HG03439 (cell line): Measurements from ENCODE around the gene KIAA1671.
"Not testable (repeated sequence)": the region's sequence is repeated elsewhere in the genome, so short reads cannot be mapped to it uniquely, and the experiment has no call there.

Experiments used
- ATAC-seq: cut with Tn5 transposase; IDR thresholded peaks from one replicate; pipeline ENCODE4 v1.9.1; 2021; ENCODE audit warnings: mild to moderate bottlenecking, moderate library complexity; ENCODE audit not compliant: unreplicated experiment

KIAA1671 gene

DNA sequence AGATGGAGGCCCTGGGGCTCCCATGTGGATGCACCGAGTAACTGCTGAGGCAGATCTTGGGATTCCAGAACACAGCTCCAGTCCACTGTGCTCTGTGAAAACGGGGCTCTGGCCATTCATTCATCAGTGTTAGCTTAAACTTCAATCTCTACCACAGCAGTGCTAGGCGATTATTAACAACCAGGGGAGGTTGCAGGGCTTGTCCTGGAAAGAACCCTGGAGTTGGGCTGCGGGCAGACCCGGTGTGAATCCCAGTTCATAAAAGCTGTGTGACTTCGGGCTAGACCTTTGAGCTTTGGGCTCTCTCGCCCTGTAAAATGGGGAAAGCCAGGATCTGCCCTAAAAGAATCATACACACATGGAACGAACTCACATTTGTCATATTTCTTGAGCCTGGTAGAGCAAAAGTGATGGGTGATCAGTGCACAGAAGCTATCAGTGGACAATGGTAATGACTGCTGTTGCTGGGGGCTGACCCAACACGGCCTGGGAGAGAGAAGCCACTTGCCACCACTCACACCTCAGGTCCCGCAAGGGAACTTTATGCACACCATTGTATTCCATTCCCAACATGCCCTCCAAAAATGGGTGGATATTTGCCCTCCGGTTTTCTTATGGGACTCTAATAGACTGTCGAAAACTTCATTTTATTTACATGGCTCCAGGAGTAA lies 231.6 kb downstream of the KIAA1671 start:
- no peak for ATAC-seq

DNA sequence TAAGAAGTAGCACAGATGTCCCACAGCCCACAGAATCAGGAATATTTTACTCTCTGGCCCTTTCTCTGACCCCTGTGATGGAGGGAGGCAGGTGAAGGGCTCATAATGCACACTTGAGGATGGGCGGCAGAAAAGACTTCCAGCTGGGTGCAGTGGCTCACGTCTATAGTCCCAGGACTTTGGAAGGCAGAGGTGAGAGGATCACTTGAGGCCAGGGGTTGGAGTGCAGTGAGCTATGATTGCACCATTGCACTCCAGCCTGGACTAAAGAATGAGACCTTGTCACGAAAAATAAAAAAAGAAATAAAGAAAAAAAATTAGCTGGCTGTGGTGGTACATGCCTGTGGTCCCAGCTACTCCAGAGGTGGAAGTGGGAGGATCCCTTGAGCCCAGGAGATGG lies 233.6 kb downstream of the KIAA1671 start:
- no peak for ATAC-seq

DNA sequence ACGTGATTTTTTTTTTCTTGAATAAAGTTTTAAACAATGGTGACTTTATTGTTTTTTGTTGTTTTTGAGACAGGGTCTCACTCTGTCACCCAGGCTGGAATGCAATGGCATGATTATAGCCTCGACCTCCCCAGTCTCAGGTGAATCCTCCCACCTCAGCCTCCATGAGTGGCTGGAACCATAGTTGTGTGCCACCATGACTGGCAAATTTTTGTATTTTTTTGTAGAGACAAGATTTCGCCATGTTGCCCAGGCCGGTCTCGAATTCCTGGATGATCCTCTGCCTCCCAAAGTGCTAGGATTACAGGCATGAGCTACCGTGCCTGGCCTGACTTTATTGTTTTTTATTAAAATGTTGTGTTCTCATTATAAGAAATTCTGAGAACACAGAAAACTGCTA lies 235.0 kb downstream of the KIAA1671 start:
- no peak for ATAC-seq

DNA sequence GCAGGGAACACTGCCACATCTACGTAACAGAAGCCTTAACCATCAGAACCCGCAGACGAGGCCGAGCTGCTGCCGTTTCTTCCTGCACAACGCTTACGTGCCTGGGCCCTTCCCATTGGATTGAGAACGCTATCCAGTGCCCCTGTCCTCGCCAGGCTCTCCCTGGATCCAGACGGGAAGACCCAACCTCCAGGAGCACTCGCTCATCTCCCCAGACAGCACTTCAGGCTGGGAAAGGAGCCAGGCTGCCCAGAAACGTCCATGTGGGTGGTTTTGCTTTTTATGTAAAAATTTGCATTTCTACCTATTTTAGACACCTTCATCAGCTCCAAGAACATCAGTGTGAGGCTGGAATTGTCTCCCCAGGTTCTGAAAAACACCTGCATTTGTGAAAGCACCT lies 239.9 kb downstream of the KIAA1671 start:
- ATAC-seq: no peak

DNA sequence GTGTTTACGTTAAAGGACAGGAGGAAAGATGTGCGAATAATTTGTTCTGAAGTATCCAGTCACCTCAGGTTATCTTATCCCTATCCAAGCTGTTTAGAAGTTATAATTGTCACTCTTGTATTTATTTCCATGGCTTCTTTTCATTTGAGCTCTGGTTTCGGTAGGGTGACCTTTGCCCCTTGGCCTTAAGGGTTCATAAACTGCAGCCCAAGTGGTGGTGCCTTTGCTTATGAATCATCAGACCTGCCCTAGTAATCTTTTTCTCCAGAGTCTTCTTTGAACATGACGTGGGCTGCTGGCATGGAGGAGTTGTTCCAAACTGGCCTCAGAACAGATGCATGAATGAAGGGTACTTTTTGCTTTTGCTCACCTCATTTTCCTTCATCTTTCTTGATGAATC lies 240.6 kb downstream of the KIAA1671 start:
- ATAC-seq: no peak

DNA sequence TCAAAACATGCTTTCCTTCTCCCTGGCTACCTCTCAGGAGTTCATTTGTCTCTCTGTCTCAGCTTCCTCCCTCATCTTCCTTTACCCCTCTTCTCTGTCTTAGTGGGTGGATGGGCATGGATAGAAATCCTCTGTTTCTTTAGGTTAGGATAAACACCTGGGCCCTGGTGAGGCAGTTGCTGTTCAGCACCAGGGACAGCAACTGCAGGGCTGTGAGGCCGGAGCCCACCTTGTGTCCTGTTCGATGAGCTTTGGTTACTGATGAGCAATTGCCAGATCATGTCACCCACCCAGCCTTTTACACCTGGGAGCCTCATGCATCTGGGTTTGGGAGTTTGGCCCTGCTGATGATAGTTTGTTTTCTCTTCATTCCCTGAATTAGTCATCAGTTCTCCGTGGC lies 241.0 kb downstream of the KIAA1671 start:
- ATAC-seq: no peak

DNA sequence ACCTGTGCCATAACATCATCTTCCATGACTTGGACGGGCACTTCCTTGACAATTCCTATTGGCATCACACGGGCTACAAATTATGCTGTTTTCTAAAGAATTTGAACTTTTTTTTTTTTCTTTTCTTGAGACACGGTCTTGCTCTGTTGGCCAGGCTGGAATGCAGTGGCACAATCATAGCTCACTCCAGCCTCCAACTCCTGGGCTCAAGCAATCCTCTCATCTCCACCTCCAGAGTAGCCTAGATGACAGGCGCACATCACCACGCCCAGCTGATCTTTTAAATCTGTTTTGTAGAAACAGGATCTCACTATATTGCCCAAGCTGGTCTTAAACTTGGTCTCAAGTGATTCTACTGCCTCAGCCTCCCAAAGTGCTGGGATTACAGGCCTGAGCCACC lies 243.8 kb downstream of the KIAA1671 start:
- no peak for ATAC-seq

DNA sequence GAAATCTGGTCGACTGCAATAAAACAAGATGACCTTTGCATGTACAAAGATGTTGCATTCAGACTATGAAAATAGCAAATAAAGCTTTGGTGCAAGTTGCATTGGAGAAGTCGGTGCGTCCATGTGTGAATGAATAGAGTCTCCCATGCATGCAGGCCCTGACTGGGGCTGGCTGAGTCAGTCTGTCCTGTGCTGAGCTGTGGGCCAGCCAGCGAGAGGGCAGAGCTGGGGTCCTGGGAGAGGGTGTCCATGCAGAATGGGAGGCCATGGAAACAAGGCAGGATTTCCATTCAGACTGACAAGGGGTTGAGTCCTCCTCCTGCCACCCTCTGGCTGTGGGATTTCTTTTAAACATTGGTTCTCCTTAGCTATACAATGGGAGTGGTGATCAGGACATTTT lies 244.8 kb downstream of the KIAA1671 start:
- no peak for ATAC-seq

DNA sequence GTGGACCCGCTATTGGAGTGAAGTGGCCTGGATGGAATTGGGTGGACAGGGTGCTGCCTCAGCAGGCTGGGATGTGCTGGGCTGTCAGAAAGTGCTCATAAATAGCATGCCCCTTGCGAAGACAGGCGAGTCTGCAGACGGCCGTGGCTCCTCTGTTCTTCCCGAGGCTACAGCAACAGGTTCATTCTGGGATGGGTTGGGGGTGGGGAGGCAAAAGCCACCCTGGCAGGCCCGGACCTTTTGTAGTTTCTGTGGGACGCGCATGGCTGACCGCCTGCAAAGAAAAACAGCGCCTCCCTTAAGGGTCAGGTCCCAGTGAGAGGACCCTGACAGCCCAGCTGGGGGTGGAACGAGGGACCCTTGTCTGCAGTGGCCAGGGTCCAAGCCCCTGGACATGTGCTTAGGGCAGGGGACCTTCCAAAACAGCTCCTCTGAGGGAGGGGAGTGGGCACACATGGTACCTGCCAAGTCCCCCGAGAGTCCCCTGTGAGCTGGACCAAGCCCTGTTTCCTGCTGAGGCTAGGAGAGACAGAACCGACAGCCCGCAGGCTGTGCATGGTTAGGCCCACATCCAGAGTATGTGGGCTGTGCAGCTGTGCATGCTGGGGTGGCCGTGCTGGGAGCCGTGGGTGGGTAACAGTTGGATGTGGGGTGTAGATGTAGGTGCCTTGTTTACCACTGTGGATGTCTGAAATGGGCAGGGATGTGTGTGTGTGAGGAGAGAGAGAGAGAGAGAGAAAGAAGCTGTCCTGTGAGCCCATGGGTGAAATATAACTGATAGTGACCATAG lies 247.4 kb downstream of the KIAA1671 start, which contains the start of gene CRYBB3:
TSS of gene CRYBB3 (plus strand) at position 128 of the 790 bp plus-strand sequence. CDS start 1,539 bp downstream, outside the sequence.
- ATAC-seq: no peak

DNA sequence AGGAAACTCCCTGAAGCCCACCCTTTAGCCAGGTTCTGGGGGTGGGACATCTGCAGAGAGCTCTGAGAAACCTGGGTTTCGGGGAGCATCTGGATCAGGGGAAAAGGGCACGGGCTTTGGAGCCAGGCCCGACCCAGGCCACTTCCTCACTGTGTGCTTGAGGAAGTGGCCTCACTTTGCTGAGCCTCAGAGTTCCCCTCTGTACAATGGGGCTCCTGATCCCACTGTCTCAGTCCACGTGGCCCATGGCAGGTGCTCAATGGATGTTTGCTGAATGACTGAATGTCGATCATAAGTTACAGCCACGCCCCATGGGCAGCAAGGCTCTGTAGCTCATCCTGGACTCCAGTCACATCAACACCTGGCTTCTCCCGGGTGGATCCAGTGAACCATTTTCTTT lies 248.5 kb downstream of the KIAA1671 start:
- ATAC-seq: no peak

DNA sequence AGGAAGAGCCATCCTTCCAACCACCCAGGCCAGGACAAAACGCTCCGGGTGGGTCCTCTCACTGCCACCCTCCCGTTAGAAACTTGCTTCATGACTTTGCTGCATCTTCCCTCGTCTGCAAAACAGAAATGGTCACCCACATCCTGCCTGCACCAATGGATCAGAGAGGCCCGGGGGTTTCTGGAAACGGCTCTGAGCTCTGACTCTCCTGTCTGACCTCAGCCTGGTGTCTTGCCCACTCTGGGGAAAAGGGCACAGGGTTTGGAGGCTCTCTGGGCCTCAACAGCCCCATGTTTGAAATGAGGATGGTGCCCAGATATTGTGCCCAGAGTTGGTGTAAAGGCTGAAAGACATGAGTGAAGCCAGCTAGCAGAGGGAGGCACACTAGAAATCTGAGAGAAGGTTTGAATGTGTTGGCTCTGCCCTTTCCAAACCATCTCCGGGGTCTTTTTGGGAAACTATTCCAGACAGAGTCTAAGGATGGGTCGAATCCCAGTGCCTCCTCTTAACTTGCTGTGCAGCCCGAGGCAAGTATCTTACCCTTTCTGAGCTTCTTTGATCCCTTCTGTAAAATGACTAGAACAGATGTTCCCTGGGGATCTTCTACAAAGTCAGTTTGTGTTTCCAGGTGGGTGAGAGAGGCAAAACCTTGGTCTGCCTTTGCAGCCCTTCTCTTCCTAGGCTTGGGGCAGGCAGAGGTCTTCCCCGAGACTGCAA lies 249.2 kb downstream of the KIAA1671 start:
- ATAC-seq: no peak

DNA sequence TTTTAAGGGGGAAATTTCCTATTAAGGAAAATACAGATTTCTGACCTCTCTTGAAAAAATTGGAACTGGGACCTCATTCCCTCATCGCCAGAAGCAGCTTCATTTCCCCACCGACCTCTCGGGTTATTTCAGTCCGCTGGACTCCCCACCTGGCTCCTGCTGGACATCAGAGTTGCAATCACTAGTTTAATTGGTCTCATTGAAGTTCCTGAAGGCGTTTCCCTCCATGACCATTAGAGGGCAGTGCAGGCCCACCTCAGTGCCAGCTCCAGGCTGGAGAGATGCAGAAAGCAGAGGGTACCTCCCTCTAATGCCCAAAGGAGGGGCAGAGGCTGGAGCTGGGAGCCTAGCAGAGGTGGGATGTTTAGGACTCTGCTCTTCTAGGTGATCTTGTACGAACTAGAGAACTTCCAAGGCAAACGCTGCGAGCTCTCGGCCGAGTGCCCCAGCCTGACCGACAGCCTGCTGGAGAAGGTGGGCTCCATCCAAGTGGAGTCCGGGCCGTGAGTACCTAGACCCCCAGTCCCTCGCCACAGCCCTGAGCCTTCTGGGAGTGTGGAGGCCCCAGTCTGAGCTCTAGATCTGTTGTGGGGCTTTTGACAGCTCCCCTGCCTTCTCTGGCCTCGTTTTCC lies 249.9 kb downstream of the KIAA1671 start:
- ATAC-seq: no peak

DNA sequence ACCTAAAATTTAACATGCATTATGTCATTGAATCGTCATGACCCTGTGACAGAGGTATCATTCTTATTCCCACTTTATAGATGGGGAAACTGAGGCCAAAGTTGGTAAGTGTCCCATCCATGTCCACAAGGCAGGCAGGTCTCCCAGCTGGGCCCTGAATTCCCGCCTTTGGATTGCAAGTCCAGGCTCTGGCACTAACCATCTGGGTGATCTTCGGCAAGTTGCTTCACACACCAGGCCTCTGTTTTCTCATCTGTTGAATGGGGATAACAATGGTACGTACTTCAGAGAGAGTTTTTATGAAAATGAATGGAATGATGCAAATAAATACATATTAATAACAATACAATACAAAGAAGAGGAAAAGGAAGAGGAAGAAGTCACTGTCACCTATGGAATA lies 250.6 kb downstream of the KIAA1671 start:
- no peak for ATAC-seq

DNA sequence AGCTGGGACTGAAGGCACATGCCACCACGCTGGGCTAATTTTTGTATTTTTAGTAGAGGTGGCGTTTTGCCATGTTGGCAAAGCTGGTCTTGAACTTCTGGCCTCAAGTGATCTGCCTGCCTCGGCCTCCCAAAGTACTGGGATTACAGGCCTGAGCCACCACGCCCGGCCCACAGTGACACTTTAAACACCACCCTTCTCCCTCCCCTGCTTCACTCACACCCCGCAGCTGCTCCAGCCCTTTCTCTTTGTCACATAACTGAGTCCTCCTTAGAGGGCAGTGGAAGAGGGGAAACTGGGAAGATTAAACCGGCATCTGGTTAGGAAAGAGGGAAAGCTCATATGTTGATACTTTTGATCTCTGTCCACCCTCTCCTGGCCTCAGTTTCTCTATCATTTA lies 252.0 kb downstream of the KIAA1671 start:
- ATAC-seq: not testable (repeated sequence)

DNA sequence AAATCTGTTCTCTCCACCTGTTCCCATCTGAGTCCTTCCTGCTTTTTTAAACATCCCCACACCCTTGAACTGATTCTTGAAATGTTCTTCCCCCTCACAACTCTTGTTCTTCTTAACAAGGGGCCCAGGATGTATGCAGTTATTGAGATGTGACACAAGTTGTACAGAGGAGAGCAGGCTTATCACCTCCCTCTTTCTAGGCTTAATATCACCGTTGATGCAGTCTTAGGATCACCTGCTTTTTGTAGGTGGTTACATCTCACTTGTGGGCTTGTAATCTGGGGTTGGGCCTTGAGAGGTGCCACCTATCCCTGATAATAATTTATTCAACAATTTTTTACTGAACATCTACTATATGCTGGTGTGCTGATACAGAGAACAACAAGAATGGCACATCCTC lies 253.3 kb downstream of the KIAA1671 start:
- no peak for ATAC-seq

DNA sequence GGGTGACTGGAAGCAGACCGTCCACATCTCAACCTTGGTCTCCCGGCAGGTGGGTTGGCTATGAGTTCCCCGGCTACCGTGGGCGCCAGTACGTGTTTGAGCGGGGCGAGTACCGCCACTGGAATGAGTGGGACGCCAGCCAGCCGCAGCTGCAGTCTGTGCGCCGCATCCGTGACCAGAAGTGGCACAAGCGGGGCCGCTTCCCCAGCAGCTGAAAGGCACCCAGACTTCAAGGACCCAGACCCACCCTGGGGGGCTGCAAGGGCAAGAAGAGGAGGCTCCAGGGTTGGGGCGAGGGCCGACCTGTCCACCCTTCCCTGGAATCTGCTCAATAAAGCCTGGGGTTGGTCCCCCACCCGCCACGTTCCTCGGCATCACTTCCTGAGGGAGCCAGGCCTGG lies 254.5 kb downstream of the KIAA1671 start:
- no peak for ATAC-seq

DNA sequence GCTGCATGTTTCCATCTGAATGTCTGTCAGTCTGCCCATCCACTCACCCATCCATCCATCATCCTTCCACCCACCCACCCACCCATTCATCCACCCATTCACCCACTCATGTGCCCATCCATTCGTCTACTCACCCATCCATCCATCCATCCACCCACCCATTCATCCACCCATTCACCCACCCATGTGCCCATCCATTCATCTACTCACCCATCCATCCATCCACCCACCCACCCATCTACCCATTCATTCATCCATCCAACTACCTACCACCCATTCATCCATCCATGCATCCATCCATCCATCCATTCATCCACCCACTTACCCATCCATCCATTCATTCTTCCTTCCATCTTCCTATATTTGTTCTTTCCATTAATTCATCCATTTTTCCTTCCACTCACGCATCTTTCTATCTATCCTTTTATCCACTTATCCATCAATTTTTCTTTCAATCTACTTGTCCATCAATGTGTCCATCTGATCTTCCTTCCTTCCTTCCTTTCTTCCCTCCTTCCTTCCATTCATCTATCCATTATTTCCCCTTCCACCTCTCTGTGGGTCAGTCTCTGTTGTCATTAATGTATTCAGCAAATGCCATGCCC lies 255.1 kb downstream of the KIAA1671 start:
- no peak for ATAC-seq

DNA sequence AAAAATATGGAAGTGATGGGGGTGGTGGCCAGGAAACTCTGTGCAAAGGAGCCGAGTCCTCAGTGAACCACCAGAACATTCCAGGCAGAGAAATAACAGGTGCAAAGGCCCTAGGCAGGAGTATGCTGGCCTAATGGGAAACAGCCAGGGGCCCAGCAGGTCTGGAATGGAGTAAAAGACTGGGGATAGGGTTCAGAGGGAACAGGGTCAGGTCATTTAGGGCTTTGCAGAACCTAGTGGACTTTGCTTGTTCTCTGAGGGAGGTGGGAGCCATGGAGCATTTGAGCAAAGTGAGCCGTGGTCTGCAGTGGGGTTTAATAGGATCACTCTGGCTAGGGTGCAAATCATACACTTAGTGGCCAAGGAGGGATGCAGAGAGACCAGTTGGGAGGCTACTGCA lies 255.8 kb downstream of the KIAA1671 start:
- ATAC-seq: no peak

DNA sequence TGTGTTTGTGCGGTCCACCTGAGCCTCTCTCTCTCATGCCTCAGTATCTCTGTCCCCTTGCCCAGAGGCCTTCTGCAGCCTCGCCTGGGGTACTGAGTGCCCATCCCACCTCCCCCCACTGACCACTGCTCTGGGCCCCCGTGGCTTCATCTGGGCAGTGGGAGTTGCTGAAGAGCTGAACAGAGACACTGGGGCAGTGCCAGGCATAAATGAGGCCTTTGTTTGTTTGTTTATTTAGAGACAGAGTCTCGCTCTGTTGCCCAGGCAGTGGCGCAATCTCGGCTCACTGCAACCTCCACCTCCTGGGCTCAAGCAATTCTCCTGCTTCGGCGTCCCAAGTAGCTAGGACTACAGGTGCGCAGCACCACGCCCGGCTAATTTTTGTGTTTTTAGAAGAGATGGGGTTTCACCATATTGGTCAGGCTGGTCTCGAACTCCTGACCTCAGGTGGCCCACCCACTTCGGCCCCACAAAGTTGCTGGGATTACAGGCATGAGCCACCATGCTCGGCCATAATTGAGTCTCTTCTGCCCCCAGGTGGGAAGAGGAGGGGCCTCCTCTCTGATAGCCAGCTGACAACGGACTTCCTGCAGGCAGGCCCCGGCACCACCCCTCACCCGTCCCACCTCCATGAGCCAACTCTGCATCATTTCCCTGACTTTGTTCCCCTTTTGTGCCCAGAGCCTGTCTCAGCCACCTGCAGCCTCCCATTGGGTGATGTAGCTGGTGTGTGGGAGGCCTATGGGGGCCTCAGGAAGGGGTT lies 256.4 kb downstream of the KIAA1671 start:
- no peak for ATAC-seq

DNA sequence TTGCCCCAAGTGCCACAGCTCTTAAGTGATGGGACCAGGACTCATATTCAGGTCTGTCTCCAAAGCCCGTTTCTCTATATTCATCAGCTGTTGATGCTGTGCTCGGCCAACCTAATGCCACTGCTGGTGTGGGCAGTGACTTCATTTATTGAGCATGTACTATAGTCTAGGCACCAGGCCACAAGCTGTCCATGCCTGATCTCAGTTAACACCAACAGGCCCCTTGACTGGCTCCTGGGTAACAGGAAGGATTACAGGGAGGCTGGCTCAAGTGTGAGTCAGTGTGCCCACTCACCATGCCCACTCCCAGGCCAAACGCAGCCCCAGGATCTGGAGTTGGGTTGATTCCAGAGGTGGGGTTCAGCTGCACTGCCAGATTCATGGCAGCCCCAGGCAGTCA lies 258.3 kb downstream of the KIAA1671 start:
- ATAC-seq: no peak
